ENCODE data around the gene MEGF8. TPM values are rescaled to one million over a fixed set of nuclear protein-coding genes. Genes with fewer than 3 reads are reported as not detected.

Gene MEGF8
- total RNA-seq, 2 donors from 2014 or later, result 16.8 to 20.4 TPM

- intact Hi-C loops (cut with DNase I), result no loop called here
- DNase-seq (ENCODE audit: low spot score), result no peak
These were observed 39.5 kb upstream of the MEGF8 start for GRCh38 chr19:42285988-42286348.

- DNase-seq (ENCODE audit: low spot score), result no peak
- intact Hi-C loops (cut with DNase I), result no loop called here
These were observed 39.0 kb upstream of the MEGF8 start for GRCh38 chr19:42286349-42287016.

DNA sequence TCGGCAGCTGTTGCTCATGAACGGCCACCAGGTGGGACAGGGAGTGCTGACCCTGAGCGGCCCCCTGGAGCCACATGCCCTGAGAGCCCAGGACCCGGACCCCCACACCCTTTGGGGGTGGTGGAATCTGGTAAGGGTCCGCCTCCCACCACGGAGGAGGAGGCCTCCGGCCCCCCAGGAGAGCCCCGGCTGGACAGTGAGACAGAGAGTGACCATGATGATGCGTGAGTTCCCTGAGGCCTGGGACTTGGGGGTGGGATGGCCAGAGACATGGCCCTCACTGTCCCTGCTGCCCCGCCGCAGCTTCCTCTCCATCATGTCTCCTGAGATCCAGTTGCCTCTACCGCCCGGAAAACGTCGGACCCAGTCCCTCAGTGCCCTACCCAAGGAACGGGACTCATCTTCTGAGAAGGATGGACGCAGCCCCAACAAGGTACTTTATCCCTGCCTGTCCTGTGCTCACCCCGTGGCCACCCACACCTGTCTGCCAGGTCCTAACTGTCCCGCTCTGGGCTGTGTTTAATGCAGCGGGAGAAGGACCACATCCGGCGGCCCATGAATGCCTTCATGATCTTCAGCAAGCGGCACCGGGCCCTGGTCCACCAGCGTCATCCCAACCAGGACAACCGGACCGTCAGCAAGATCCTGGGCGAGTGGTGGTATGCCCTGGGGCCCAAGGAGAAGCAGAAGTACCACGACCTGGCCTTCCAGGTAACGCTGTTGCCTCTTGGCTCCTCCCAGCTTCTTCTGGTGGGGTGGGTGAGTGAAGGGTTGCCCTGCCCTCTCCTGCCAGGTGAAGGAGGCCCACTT lies 38.2 kb upstream of the MEGF8 start:
- DNase-seq (ENCODE audit: low spot score), result no peak
- intact Hi-C loops (cut with DNase I), result no loop called here

DNA sequence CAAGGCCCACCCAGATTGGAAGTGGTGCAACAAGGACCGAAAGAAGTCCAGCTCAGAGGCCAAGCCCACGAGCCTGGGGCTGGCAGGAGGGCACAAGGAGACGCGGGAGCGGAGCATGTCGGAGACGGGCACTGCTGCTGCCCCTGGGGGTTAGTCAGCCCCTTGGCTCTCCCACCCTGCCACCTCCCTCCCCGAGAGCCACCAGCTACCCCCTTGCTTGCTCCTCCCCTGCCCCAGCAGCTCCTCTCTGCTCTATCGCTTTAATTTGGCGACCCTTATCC lies 37.7 kb upstream of the MEGF8 start:
- no peak for DNase-seq (ENCODE audit: low spot score)
- intact Hi-C loops (cut with DNase I), result no loop called here

DNA sequence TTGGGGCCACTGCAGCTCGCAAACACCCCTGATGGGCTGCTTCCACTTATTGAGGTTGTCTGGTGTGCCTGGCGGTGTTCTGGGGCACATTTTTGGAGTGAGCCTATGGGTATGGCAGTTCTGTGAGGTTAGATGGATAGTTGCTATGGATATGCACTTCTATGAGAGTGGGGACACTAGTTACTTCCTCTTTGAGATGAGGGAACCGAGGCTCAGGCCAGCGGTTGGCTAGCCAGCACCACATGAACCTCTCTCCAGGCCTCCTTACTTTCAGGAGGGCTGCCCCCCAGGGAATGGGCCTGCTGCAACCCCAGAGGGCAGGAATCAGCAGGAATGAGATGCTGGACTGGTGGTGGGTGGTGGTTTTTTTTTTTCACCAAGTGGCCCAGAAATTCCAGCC lies 37.0 kb upstream of the MEGF8 start:
- DNase-seq (ENCODE audit: low spot score), result no peak
- intact Hi-C loops (cut with DNase I), result no loop called here

GRCh38 chr19:42288881-42289555 lies 36.4 kb upstream of the MEGF8 start:
- no peak for DNase-seq (ENCODE audit: low spot score)
- intact Hi-C loops (cut with DNase I), result no loop called here

- intact Hi-C loops (cut with DNase I), result loop anchor here in 1 of 2 donors (10.0 kb wide), 1 partner anchor 45 kb away; the partner anchor contains the start of gene GSK3A
- DNase-seq (ENCODE audit: low spot score), result no peak
These were observed 35.8 kb upstream of the MEGF8 start for GRCh38 chr19:42289556-42290041.

DNA sequence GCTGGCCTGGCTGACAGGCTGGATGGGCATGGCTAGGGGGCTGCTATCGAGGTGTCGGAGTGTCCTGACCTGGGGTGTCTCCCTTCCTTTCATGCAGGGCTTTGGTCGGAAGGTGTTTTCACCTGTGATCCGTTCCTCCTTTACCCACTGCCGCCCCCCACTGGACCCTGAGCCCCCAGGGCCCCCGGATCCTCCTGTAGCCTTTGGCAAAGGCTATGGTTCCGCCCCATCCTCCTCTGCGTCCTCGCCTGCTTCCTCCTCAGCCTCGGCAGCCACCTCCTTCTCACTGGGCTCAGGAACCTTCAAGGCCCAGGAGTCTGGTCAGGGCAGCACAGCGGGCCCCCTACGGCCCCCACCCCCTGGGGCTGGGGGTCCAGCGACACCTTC lies 35.3 kb upstream of the MEGF8 start:
- intact Hi-C loops (cut with DNase I), result loop anchor here in 1 of 2 donors (10.0 kb wide), 1 partner anchor 45 kb away; the partner anchor contains the start of gene GSK3A
- no peak for DNase-seq (ENCODE audit: low spot score)

GRCh38 chr19:42290523-42291434 lies 34.7 kb upstream of the MEGF8 start:
- DNase-seq (ENCODE audit: low spot score), result no peak
- intact Hi-C loops (cut with DNase I), result loop anchor here in 1 of 2 donors (10.0 kb wide), 1 partner anchor 46 kb away; the partner anchor contains the start of gene GSK3A

DNA sequence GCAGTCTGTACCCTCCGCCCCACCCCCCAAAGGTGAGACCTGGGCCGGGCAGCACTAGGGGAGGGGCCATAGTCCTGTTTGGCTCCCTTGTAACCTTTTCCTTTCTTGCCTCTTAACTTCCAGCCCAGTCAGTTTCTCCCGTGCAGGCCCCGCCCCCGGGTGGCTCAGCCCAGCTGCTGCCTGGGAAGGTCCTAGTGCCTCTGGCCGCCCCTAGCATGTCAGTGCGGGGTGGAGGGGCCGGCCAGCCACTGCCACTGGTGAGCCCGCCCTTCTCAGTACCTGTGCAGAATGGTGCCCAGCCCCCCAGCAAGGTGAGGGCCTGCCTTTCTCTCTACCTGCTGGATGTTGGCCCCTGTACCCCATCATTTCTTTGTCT lies 34.0 kb upstream of the MEGF8 start:
- intact Hi-C loops (cut with DNase I), result loop anchor here in 1 of 2 donors (10.0 kb wide), 1 partner anchor 47 kb away; the partner anchor contains the start of gene GSK3A
- DNase-seq (ENCODE audit: low spot score), result no peak

- intact Hi-C loops (cut with DNase I), result loop anchor here in 1 of 2 donors (10.0 kb wide), 1 partner anchor 48 kb away; the partner anchor contains the start of gene GSK3A
- DNase-seq (ENCODE audit: low spot score), result no peak
These were observed 33.1 kb upstream of the MEGF8 start for GRCh38 chr19:42292042-42292960.

DNA sequence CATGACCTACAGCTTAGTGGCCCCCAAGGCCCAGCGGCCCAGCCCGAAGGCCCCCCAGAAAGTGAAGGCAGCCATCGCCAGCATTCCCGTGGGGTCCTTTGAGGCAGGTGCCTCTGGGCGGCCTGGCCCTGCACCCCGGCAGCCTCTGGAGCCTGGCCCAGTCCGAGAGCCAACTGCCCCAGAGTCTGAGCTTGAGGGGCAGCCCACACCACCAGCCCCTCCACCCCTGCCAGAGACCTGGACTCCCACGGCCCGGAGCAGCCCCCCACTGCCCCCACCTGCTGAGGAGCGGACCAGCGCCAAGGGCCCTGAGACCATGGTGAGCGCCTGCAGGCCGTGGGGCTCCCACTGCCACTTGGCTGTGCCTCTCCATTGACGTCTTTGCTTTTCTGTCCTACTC lies 32.5 kb upstream of the MEGF8 start:
- intact Hi-C loops (cut with DNase I), result loop anchor here in 1 of 2 donors (10.0 kb wide), 1 partner anchor 48 kb away; the partner anchor contains the start of gene GSK3A
- DNase-seq (ENCODE audit: low spot score), result no peak

DNA sequence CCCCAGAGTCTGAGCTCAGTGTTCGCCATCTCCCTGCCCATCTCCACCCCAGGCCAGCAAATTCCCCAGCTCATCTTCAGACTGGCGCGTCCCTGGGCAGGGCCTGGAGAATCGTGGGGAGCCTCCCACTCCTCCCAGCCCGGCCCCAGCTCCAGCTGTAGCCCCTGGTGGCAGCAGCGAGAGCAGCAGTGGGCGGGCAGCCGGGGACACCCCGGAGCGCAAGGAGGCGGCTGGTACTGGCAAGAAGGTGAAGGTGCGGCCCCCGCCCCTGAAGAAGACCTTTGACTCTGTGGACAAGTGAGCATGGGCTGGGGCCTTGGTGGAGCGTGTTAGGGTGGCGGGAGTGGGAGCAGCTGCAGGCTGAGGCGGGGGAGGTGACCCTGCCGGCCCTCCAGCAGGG lies 31.9 kb upstream of the MEGF8 start:
- DNase-seq (ENCODE audit: low spot score), result no peak
- intact Hi-C loops (cut with DNase I), result loop anchor here in 1 of 2 donors (10.0 kb wide), 1 partner anchor 49 kb away; the partner anchor contains the start of gene GSK3A

DNA sequence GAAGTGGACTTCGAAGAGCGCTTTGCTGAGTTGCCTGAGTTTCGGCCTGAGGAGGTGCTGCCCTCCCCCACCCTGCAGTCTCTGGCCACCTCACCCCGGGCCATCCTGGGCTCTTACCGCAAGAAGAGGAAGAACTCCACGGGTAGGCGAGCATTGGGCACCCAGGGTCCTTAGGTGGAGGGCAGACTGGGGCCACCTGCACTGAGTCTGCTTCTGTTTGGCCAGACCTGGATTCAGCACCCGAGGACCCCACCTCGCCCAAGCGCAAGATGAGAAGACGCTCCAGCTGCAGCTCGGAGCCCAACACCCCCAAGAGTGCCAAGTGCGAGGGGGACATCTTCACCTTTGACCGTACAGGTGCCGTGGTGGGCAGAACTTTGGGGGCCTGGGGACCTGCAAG lies 31.5 kb upstream of the MEGF8 start:
- DNase-seq (ENCODE audit: low spot score), result no peak
- intact Hi-C loops (cut with DNase I), result loop anchor here in 1 of 2 donors (10.0 kb wide), 1 partner anchor 49 kb away; the partner anchor contains the start of gene GSK3A

DNA sequence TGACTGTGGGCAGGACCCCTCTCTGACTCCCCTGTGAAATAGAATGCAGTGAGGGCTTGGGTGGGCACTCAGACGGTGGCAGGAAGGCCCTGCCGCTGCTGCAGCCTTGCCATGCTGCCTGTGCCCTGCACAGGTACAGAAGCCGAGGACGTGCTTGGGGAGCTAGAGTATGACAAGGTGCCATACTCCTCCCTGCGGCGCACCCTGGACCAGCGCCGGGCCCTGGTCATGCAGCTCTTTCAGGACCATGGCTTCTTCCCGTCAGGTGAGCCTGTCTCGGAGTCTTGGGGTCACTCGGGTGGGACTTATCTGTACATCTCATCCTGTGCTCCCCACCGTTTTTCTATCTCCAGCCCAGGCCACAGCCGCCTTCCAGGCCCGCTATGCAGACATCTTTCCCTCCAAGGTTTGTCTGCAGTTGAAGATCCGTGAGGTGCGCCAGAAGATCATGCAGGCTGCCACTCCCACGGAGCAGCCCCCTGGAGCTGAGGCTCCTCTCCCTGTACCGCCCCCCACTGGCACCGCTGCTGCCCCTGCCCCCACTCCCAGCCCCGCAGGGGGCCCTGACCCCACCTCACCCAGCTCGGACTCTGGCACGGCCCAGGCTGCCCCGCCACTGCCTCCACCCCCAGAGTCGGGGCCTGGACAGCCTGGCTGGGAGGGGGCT lies 30.8 kb upstream of the MEGF8 start:
- intact Hi-C loops (cut with DNase I), result loop anchor here in 1 of 2 donors (10.0 kb wide), 1 partner anchor 50 kb away; the partner anchor contains the start of gene GSK3A

DNA sequence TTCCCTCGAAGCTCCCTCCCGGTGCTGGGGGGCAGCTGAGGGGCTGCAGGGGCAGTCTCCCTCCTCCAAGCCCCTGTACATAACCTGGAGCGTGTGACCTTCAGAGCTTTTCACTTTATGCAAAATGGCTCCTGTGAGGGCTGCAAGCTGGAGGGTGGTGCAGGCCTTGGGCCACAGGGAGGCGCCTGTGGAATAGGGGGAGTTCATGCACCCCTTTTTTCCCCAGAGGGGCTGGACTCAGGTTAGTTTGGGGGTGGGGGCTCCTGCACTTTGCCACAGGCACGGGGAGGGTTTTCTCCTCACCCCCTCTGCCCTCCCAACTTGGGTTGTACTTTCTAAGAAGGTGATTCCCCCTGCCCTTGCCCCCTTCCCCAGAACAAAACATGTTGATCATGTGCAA lies 30.1 kb upstream of the MEGF8 start:
- intact Hi-C loops (cut with DNase I), result loop anchor here in 1 of 2 donors (10.0 kb wide), 1 partner anchor 51 kb away; the partner anchor contains the start of gene GSK3A
- no peak for DNase-seq (ENCODE audit: low spot score)

More for the DNA sequence above, 30.8 kb upstream of the MEGF8 start:
- no peak for DNase-seq (ENCODE audit: low spot score)

Data from posterior vena cava (tissue), 2 donors.